Measurements from ENCODE around the gene PIK3R4.

GRCh38 chr3:130693314-130693713, 53.3 kb downstream of the PIK3R4 start:
- no peak for TF ChIP-seq CTCF (IDR thresholded peaks at IDR 0.05 in 4 of 5, conservative IDR thresholded peaks at IDR 0.05 in 1 of 5)
- no peak for TF ChIP-seq POLR2A (IDR thresholded peaks at IDR 0.05)
